NCI-H1048 (cell line): Measurements from ENCODE around the gene CCDC63.

Experiments
- DNase-seq: peaks from one replicate; lab custom pipeline; 2025; lab: John Stamatoyannopoulos, UW

The CCDC63 gene

GRCh38 chr12:110846615-110847566 lies at the start of gene CCDC63:
Gene CCDC63, plus strand, starts transcription at chr12:110846987. Its CDS starts 5,968 bp downstream, at chr12:110852955.
- no peak for DNase-seq

GRCh38 chr12:110798461-110798860 lies 48.3 kb upstream of the CCDC63 start:
- no peak for DNase-seq

- DNase-seq: no peak
Measured at GRCh38 chr12:110802489-110802888, 44.3 kb upstream of the CCDC63 start.

- no peak for DNase-seq
Measured at GRCh38 chr12:110804406-110804805, 42.4 kb upstream of the CCDC63 start.

GRCh38 chr12:110807640-110808039 lies 39.1 kb upstream of the CCDC63 start:
- no peak for DNase-seq

- no peak for DNase-seq
Measured at GRCh38 chr12:110809149-110809548, 37.6 kb upstream of the CCDC63 start.

- DNase-seq: no peak
Measured at GRCh38 chr12:110811972-110812371, 34.8 kb upstream of the CCDC63 start.

- no peak for DNase-seq
Measured at GRCh38 chr12:110813285-110813684, 33.5 kb upstream of the CCDC63 start.

GRCh38 chr12:110813756-110814155 lies 33.0 kb upstream of the CCDC63 start:
- DNase-seq: no peak

GRCh38 chr12:110816248-110816647 lies 30.5 kb upstream of the CCDC63 start:
- no peak for DNase-seq

GRCh38 chr12:110816779-110817178 lies 30.0 kb upstream of the CCDC63 start:
- no peak for DNase-seq

- DNase-seq: no peak
Measured at GRCh38 chr12:110818511-110818910, 28.3 kb upstream of the CCDC63 start.

- DNase-seq: no peak
Measured at GRCh38 chr12:110819150-110819549, 27.6 kb upstream of the CCDC63 start.

- DNase-seq: no peak
Measured at GRCh38 chr12:110819646-110820045, 27.1 kb upstream of the CCDC63 start.

GRCh38 chr12:110821917-110822316 lies 24.9 kb upstream of the CCDC63 start:
- DNase-seq: no peak

- no peak for DNase-seq
Measured at GRCh38 chr12:110822821-110823415, 23.9 kb upstream of the CCDC63 start.

- DNase-seq: no peak
Measured at GRCh38 chr12:110824342-110824741, 22.4 kb upstream of the CCDC63 start.

- DNase-seq: no peak
Measured at GRCh38 chr12:110825530-110825929, 21.3 kb upstream of the CCDC63 start.

GRCh38 chr12:110826592-110827200 lies 20.1 kb upstream of the CCDC63 start:
- DNase-seq: peak; percentile 38

GRCh38 chr12:110829308-110829707 lies 17.5 kb upstream of the CCDC63 start:
- no peak for DNase-seq

- no peak for DNase-seq
Measured at GRCh38 chr12:110836291-110836690, 10.5 kb upstream of the CCDC63 start.

- DNase-seq: no peak
Measured at GRCh38 chr12:110841007-110841406, 5.8 kb upstream of the CCDC63 start.

- no peak for DNase-seq
Measured at GRCh38 chr12:110844131-110844530, 2.7 kb upstream of the CCDC63 start.
